HG03442 (cell line): ENCODE measurements around the gene PIH1D1.
"Not testable (repeated sequence)": the region's sequence is repeated elsewhere in the genome, so short reads cannot be mapped to it uniquely, and the experiment has no call there.

Experiments used
- ATAC-seq: cut with Tn5 transposase; IDR thresholded peaks from one replicate; pipeline ENCODE4 v1.9.1; 2021; ENCODE audit warnings: mild to moderate bottlenecking, moderate library complexity; ENCODE audit not compliant: unreplicated experiment

The PIH1D1 gene

DNA sequence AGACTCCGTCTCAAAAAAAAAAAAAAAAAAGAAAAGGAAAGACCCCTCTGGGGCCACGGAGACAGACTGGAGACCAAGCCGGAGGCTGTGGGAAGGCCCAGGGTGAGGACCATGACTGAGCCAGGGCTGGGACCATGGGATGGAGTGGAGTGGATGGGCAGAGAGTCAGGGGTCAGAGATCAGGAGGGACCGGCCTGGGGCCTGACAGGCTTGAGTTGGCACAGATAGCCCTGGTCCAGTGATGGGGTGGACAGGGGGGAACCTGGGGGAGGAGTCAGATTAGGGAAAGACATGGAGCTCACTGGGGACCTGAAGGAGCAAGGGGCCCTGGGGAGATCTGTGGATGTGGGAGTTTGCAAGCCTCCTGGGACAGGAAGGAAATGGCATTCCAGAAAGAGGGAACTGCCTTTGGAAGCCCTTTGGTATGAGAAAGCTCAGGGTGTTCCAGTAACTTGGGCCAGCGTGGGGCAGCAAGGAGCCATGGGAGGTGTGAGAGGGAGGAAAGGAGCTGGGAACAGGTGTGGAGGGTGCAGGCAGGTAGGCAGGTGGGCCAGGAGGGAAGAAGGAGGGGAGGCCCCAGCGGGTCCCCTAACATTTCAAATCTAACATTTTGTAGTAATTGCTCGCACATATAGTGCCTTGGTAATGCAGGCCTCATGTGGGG, 29.5 kb upstream of the PIH1D1 start:
- no peak for ATAC-seq

DNA sequence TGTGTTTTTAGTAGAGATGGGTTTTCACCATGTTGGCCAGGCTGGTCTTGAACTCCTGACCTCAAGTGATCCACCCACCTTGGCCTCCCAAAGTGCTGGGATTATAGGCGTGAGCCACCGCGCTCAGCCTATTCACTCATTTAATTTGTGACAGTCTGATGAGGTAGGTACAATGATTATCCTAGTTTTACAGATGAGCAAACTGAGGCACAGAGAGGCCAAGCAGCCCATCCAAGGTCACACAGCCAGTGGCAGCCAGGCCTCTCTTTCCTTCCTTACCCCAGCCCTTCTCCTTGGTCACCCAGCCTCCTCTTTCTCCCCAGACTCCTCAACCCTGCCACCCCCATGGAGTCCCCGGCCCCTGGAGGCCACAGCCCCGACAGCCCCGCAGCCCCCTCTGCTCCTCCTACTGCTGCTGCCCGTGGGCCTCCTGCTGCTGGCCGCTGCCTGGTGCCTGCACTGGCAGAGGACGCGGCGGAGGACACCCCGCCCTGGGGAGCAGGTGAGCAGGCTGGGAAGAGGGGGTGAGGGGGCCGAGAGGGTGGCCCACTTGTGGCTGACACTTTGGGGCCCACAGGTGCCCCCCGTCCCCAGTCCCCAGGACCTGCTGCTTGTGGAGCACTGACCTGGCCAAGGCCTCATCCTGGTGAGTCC, 28.5 kb upstream of the PIH1D1 start:
- no peak for ATAC-seq

DNA sequence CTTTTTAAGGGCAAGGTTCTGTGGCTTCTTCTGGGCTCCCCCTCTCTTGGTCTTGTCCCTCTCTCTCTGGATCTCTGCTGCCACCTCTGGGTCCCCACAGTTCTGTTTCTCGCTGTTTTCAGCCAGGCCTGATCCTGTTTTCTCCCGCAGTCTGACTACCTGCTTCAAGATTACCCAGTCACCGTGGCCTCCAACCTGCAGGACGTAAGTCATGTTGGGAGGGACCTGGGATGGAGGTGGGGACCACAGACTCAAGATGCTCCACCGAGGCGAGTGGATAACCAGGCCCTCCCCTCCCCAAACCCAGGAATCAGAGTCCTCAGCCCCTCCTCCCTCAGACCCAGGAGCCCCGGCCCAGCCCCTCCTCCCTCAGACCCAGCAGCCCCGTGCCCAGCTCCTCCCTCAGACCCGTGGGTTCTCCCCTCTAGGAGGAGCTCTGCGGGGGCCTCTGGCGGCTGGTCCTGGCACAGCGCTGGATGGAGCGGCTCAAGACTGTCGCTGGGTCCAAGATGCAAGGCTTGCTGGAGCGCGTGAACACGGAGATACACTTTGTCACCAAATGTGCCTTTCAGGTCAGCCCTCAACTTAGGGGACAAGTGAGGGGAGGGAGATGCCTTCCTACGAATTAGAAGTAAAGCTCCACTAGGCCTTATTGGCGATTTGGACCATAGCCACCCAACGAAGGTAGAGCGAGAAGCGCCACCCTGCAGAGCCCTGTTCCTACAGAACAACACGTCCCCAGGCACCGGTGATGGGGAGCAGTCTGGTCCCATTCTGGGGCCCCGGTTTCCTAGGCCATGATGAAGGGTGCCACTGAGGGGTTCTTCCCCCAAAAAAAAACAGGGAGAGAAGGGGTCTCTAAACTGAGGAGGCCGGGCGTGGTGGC, 24.6 kb upstream of the PIH1D1 start:
- ATAC-seq = no peak

DNA sequence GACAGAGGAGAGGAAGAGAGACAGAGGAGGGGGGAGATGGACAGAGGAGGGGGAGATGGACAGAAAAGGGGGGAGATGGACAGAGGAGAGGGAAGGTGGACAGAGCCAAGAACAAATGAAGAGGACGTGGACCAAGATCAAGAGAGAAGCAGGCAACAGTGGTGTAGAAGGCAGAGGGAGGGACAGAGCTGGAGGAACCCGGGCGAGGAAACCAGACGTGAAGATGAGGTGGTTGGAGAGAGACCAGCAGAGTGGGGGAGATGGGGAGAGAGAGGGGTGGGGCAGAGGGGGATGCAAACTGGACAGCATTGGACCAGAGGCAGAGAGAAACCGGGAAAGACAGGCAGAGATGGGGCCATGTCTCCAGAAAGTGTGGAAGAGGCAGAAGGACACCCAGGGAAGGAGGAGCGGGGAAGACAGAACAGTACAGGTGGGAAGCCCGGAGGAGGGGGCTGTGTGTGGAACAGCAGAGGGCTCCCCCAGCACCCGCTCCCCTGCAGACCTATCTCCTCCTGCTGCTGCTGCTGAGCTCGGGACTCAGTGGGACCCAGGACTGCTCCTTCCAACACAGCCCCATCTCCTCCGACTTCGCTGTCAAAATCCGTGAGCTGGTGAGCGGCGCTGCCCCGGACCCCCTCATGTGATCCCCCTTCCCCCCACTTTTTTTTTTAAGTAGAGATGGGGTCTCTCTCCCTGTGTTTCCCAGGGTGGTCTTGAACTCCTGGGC, 23.7 kb upstream of the PIH1D1 start:
- no peak for ATAC-seq

DNA sequence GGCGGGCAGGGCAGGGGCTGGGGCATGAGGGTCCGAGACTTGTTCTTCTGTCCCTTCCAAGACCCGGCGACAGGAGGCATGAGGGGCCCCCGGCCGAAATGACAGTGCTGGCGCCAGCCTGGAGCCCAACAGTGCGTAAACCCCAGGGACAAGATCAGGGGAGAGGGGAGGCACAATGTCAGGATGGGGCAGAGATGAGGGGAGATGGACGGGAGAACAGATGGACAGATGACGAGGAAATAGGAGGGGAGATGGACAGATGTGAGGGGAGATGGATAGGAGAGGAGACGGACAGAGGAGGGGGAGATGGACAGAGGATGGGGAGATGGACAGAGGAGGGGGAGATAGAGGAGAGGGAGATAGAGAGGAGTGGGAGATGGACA, 22.9 kb upstream of the PIH1D1 start:
- no peak for ATAC-seq

DNA sequence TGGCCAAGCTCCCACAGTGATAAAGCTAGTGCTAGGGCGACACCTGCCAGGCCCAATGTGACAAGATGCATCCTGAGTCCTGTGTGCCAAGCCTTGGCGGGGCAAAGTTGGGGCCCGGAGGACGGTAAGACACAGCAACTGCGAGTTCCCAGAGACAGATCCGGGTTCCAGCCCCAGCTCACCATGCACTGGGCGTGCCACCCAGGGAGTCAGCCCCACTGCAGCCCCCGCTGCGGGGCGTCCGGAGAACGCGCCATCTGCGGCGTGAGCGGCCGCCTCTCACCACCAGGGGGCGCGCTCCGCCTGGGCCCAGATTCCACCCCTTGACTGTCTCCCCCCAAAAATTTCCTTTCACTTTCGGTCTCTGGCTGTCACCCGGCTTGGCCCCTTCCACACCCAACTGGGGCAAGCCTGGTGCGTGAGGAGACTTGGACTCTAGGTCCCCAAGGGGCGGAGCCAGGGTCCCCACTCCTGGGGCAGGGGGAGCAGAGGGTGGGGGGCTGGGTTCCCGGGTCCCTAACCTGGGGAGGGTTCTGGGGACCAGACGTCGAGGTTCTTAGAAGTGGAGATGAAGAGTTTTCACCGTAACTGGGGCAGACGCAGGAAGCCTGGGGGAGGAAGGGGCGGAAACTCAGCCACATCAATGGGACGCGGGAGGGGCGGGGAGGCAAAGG, 22.4 kb upstream of the PIH1D1 start, which contains the start of gene FLT3LG:
Gene FLT3LG (plus strand): TSS at position 348 of the 674 bp plus-strand sequence. CDS start 425 bp downstream, outside the sequence.
- peak; percentile 38 for ATAC-seq

DNA sequence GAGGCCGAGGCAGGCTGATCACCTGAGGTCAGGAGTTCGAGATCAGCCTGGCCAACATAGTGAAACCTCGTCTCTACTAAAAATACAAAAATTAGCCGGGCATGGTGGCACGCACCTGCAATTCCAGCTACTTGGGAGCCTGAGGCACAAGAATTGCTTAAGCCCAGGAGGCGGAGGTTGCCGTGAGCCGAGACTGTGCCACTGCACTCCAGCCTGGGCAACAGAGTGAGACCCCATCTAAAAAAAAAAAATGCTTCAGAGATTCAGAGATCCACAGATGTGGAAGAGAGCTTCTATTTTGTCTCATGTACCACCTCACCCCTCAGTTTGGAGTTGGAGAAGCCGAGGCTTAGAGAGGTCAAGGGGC, 21.9 kb upstream of the PIH1D1 start:
- not testable (repeated sequence) for ATAC-seq

DNA sequence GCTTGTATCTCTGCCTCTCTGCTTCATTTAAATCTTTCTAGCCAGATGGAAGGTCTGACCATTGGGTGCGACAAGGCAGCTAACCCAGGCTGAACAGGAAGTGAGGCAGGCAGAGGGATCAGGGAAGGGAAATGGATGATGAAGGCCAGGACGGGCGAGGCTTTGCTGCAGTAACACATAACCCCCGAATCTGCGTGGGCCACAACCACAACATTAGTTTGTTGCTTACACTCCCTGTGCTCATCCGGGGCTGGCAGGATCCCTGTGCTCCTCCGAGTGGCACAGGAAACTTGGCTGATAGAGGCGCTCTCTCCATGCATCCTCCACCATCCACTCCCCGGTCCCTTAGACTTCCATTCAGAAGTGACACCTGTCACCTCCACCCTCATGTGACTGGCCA, 21.3 kb upstream of the PIH1D1 start:
- no peak for ATAC-seq

DNA sequence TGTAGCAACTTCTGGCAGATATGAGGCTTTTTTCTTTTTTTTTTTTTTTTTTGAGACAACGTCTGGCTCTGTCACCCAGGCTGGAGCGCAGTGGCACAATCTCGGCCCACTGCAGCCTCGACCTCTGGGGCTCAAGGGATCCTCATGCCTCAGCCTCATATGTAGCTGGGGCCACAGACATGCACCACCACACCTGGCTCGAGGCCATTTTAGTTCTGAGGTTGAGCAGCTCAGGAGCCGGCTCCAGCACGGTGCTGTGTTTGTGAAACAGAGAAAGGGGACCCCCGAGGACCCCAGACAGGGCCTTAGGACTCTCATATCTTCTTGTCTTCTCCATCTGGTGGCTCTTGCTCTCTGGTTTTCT, 19.0 kb upstream of the PIH1D1 start:
- ATAC-seq = no peak

DNA sequence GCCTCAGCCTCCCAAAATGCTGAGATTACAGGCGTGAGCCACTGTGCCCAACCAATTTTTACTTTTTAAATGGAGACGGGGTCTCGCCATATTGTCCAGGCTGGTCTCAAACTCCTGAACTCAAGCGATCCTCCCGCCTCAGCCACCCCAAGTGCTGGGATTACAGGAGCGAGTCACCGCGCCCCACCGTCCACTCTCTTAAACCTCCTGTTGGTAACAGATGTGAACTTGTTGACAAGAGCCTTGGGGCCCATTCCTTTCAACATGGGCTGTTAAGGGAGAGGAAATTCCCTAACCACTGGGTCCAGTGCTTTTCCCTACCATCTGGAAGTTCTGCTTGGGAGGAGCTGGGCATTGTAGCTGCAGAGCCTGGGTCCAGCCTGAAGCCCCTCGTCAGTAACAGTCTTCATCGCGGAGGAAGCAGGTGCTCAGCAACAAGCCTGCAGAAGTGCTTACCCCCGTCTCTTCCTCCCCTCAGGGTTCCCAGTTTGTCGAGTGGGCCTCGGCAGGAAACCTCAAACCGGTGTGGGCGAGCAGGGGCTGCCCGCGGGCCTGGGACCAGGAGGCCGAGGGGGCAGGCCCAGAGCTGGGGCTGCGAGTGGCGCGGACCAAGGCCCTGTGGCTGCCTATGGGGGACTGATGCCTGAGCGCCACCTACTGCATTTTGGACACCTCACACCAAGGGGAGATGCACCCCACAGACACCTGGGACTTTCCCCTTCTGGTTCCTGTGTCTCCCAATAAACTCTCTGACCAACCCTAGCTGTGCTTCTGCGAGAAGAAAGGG, 18.4 kb upstream of the PIH1D1 start:
- peak; percentile 44 for ATAC-seq

DNA sequence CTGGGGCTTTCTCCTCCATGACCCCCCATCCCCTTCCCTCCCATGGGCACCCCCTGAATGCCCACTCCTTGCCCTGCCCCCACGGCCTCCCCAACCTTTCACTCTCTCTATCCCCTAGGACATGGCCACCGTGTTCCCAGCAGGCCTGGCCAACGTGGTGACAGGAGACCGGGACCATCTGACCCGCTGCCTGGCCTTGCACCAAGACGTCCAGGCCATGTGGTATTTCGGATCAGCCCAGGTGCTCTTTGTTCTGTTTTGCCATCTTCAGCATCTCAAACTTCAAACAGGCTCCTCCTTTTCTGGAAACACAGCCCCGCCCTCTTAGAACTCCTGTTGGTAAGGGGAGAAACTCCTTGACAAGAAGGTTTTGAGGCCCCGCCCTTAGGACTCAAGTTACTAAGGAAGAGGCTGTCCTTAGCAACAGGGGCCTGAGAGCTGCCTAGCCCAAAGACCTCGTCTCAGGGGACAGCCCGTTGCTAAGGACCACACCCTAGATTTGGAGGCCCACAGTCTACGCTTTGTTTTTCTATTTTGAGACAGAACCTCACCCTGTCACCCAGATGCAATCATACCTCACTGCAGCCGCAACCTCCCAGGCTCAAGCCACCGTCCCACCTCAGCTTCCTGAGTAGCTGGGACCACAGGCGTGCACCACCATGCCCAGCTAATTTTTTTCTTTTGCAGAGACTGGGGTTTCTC, 17.3 kb upstream of the PIH1D1 start:
- peak; percentile 59 for ATAC-seq

DNA sequence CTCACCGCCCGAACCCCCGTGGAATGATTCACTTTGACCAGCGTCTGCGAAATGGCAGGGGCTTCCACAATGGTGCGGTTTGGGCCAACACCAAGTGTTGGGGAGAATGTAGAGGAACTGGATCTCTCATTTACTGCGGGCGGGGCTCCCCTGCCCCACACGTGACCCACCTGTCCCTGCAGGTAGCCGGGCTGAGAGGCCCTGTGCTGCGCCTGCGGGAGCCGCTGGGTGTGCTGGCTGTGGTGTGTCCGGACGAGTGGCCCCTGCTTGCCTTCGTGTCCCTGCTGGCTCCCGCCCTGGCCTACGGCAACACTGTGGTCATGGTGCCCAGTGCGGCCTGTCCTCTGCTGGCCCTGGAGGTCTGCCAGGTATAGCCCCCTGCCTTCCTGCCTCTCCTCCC, 16.6 kb upstream of the PIH1D1 start:
- no peak for ATAC-seq

DNA sequence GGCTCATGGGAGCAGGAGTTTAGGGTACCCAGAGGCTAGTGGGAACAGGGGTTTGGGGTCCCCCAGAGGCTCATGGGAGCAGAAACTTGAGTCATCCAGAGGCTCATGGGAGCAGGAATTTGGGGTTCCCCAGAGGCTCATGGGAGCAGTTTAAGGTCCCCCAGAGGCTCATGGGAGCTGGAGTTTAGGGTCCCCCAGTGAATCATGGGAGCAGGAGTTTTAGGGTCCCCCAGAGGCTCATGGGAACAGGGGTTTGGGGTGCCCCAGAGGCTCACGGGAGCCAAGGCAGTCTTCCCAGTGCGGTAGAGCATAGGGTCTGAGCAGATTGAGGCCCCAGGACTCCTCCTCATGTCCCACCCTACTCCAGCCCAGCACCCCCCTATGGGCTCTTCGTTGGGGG, 13.8 kb upstream of the PIH1D1 start:
- no peak for ATAC-seq

DNA sequence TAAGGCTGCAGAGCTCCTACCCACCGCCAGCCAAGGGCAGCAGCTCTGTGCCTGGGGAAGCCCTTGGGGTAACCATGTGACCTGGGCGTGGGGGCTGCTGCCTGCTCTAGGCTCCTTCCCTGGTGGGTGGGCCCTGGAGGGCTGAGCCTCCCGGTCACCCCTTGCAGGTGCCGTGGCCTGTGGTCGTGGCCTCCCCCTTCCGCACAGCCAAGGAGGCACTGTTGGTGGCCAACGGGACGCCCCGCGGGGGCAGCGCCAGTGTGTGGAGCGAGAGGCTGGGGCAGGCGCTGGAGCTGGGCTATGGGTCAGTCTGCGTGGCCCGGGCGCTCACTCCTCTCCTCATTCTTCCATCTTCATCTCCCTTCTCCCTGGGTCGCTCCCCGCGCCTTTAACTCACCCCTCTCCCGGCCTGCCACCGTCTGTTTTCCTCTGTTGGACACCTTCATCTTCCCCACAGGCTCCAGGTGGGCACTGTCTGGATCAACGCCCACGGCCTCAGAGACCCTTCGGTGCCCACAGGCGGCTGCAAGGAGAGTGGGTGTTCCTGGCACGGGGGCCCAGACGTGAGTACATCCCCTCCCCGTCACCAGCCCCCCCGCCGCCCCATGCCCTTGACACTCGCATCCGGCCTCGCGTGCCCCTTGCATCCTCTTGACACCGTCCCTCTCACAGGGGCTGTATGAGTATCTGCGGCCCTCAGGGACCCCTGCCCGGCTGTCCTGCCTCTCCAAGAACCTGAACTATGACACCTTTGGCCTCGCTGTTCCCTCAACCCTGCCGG, 12.5 kb upstream of the PIH1D1 start:
- no peak for ATAC-seq

DNA sequence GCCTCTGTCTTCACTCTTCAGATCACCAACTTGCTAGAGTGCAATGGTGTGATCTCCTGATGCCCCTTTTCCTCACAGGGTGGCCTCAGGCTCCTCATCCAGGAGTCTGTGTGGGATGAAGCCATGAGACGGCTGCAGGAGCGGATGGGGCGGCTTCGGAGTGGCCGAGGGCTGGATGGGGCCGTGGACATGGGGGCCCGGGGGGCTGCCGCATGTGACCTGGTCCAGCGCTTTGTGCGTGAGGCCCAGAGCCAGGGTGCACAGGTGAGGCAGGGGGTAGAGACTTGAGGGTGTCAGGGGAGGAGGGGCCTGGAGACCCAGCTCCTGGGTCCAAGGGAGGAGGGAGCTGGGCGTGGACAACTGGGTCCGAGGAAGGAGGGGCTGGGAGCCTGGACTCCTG, 10.9 kb upstream of the PIH1D1 start:
- no peak for ATAC-seq

DNA sequence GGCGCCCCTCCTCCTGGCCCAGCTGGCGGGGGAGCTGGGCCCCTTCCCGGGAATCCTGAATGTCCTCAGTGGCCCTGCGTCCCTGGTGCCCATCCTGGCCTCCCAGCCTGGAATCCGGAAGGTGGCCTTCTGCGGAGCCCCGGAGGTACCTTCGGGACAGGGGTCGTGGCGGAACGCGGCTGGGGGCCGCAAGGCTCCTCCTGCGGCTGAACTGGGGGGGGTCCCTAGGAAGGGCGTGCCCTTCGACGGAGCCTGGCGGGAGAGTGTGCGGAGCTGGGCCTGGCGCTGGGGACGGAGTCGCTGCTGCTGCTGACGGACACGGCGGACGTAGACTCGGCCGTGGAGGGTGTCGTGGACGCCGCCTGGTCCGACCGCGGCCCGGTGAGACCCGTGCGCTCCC, 10.0 kb upstream of the PIH1D1 start:
- no peak for ATAC-seq

DNA sequence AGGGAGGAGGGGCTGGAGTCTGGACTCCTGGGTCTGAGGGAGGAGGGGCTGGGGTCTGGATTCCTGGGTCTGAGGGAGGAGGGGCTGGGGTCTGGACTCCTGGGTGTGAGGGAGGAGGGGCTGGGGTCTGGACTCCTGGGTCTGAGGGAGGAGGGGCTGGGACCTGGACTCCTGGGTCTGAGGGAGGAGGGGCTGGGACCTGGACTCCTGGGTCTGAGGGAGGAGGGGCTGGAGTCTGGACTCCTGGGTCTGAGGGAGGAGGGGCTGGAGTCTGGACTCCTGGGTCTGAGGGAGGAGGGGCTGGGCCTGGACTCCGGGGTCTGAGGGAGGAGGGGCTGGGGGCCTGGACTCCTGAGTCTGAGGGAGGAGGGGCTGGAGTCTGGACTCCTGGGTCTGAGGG, 9.5 kb upstream of the PIH1D1 start:
- ATAC-seq = not testable (repeated sequence)

DNA sequence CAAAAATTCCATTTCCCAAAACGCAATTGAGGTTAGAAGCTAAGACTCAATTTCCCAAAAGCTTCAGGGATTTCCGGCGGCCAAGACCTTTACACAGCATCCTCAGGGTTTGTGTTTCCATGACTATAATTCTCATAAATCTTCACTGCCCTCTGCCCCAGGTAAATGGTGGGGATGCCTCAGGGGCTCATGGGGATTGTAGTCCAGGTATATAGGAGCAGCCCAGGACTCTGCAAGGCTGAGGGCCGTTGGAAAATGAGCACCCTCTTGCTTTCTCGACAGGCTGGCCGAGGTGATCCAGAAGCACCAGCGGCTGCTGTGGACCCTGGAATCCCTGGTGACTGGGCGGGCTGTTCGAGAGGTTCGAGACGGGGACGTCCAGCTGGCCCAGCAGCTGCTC, 7.8 kb upstream of the PIH1D1 start:
- ATAC-seq = no peak

DNA sequence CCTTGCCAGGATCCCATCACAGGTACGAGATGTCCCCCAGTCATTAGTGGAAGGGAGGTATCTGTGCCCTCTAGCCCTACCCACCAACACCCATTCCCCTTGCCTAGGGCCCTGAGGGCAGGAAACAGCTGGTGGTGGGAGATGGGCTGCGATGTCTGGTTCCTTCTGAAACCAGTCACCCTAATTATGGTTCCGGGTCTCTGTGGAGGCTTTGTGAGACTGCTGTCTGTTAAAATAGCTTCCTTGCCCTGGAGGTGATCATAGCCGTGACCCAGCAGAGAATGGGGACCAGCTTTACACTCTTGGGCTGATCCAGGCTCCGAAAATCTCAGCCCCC, 6.9 kb upstream of the PIH1D1 start:
- no peak for ATAC-seq
